H1 (cell line): ENCODE measurements around the gene NHS. TPM values are rescaled to one million over a fixed set of nuclear protein-coding genes. Genes with fewer than 3 reads are reported as not detected.

Source experiments
- CTCF ChIA-PET: fragments of 300-600 bp; sonication (Branson Sonifier 250); formaldehyde crosslinking; loops from one replicate; lab custom pipeline; 2021; ENCODE audit not compliant: partially characterized antibody; lab: Charles Lee
- POLR2A ChIA-PET: fragments of 300-600 bp; sonication (Branson Sonifier 250); formaldehyde crosslinking; loops from one replicate; lab custom pipeline; 2021; ENCODE audit warnings: inconsistent platforms; ENCODE audit not compliant: partially characterized antibody; lab: Charles Lee
- DNase-seq, 2 experiments: peaks; one replicate each; pipeline versions ENCODE4 v3.0.0 to v3.0.0-alpha.2; 2010 to 2022; ENCODE audit warnings: low spot score in 2 of 2, low read depth in 1 of 2, mixed read lengths in 1 of 2
- FAIRE-seq: peaks from 2 replicates; lab custom pipeline; 2011; peaks lifted over from hg19 to GRCh38; lab: Jason Lieb, UNC
- H2AFZ ChIP-seq: 2 replicates; pipeline ENCODE4 v1.8.1; 2012; ENCODE audit warnings: low read length, inconsistent platforms
- H2AK5ac ChIP-seq: 2 replicates; pipeline ENCODE4 v1.6.1; 2013; ENCODE audit warnings: low read depth, low read length
- H2BK120ac ChIP-seq: replicated peaks from 2 replicates; pipeline ENCODE3; 2013; ENCODE audit warnings: low read depth, low read length, inconsistent platforms
- H2BK12ac ChIP-seq: 2 replicates; pipeline ENCODE4 v1.6.1; 2013; ENCODE audit warnings: low read depth, low read length
- H2BK15ac ChIP-seq: 2 replicates; pipeline ENCODE4 v1.6.1; 2013; ENCODE audit warnings: low read length
- H2BK20ac ChIP-seq: 2 replicates; pipeline ENCODE4 v1.6.1; 2013; ENCODE audit warnings: low read length
- H2BK5ac ChIP-seq: 2 replicates; pipeline ENCODE4 v1.6.1; 2013; ENCODE audit warnings: low read depth, low read length
- H3K14ac ChIP-seq: 2 replicates; pipeline ENCODE4 v1.6.1; 2013; ENCODE audit warnings: inconsistent platforms; ENCODE audit not compliant: insufficient read length
- H3K18ac ChIP-seq: 2 replicates; pipeline ENCODE4 v1.6.1; 2013; ENCODE audit warnings: low read length; ENCODE audit errors: extremely low read depth
- H3K23ac ChIP-seq: 2 replicates; pipeline ENCODE4 v1.6.1; 2013; ENCODE audit warnings: inconsistent platforms; ENCODE audit not compliant: insufficient read length
- H3K23me2 ChIP-seq: 2 replicates; pipeline ENCODE4 v1.6.1; 2013; ENCODE audit warnings: low read depth, low read length
- H3K27ac ChIP-seq: 2 replicates; pipeline ENCODE4 v1.6.1; 2011; ENCODE audit warnings: low read depth, low read length, inconsistent platforms
- H3K27me3 ChIP-seq, 4 experiments: replicated peaks in 1 of 4; 1 replicate in 1 of 4; 2 replicates in 3 of 4; pipeline versions ENCODE4 v1.6.1 to v1.8.1; 2011 to 2013; ENCODE audit warnings: low read length in 3 of 4, mild to moderate bottlenecking in 3 of 4, inconsistent platforms in 2 of 4, mixed read lengths in 2 of 4, moderate library complexity in 1 of 4; ENCODE audit not compliant: control insufficient read depth in 3 of 4, insufficient read depth in 3 of 4; ENCODE audit errors: extremely low read depth in 1 of 4
- H3K36me3 ChIP-seq, 4 experiments: 2 replicates each; pipeline versions ENCODE4 v1.6.1 to v1.8.1; 2011 to 2013; ENCODE audit warnings: mild to moderate bottlenecking in 4 of 4, low read length in 3 of 4, moderate library complexity in 2 of 4, control low read depth in 1 of 4, inconsistent platforms in 1 of 4; ENCODE audit not compliant: insufficient read depth in 4 of 4, control insufficient read depth in 2 of 4
- H3K4ac ChIP-seq: replicated peaks from 2 replicates; pipeline ENCODE3; 2013; ENCODE audit warnings: low read length, low read depth, mixed read lengths, inconsistent platforms; ENCODE audit not compliant: insufficient read length
- H3K4me1 ChIP-seq, 4 experiments: replicated peaks in 1 of 4; 1 replicate in 1 of 4; 2 replicates in 3 of 4; pipeline versions ENCODE4 v1.6.1 to v1.8.1; 2011 to 2013; ENCODE audit warnings: low read length in 3 of 4, inconsistent platforms in 2 of 4, mixed read lengths in 1 of 4; ENCODE audit not compliant: insufficient read depth in 4 of 4, control insufficient read depth in 3 of 4
- H3K4me2 ChIP-seq, 2 experiments: 2 replicates each; pipeline versions ENCODE4 v1.6.1 to v1.8.1; 2011 to 2013; ENCODE audit warnings: low read depth in 2 of 2, low read length in 2 of 2, control low read depth in 1 of 2, inconsistent platforms in 1 of 2, mild to moderate bottlenecking in 1 of 2; ENCODE audit not compliant: insufficient read depth in 1 of 2
- H3K4me3 ChIP-seq, 4 experiments: fragments of 200-600, 300-600 bp in 1 of 4; sonication (generic), shearing (Covaris generic), sonication (Bioruptor Twin) in 1 of 4; 2 replicates each; pipeline versions ENCODE4 v1.5.1 to v1.8.1; 2011 to 2016; ENCODE audit warnings: low read length in 4 of 4, low read depth in 3 of 4, control low read depth in 2 of 4, inconsistent platforms in 2 of 4, mild to moderate bottlenecking in 2 of 4, mixed read lengths in 1 of 4, moderate library complexity in 1 of 4; ENCODE audit not compliant: insufficient read depth in 2 of 4; ENCODE audit errors: extremely low read depth in 1 of 4
- H3K56ac ChIP-seq: replicated peaks from 2 replicates; pipeline ENCODE3; 2013; ENCODE audit warnings: low read depth, mild to moderate bottlenecking, mixed read lengths, low read length, inconsistent platforms; ENCODE audit not compliant: insufficient read length
- H3K79me1 ChIP-seq: 2 replicates; pipeline ENCODE4 v1.6.1; 2013; ENCODE audit warnings: low read depth, low read length, control low read depth
- H3K79me2 ChIP-seq, 2 experiments: 2 replicates each; pipeline versions ENCODE4 v1.6.1 to v1.8.1; 2012 to 2013; ENCODE audit warnings: low read length in 2 of 2, mild to moderate bottlenecking in 2 of 2, inconsistent platforms in 1 of 2; ENCODE audit not compliant: insufficient read depth in 2 of 2, control insufficient read depth in 1 of 2
- H3K9ac ChIP-seq, 4 experiments: replicated peaks in 1 of 4; 1 replicate in 1 of 4; 2 replicates in 3 of 4; pipeline versions ENCODE4 v1.6.1 to v1.8.1; 2011 to 2013; ENCODE audit warnings: low read depth in 3 of 4, low read length in 3 of 4, control low read depth in 2 of 4, mild to moderate bottlenecking in 2 of 4, moderate library complexity in 2 of 4, inconsistent platforms in 1 of 4; ENCODE audit errors: extremely low read depth in 1 of 4
- H3K9me3 ChIP-seq, 2 experiments: 2 replicates each; pipeline versions ENCODE4 v1.6.1 to v1.8.1; 2012 to 2013; ENCODE audit warnings: mild to moderate bottlenecking in 2 of 2, moderate library complexity in 2 of 2, control low read depth in 1 of 2, inconsistent platforms in 1 of 2, low read depth in 1 of 2, low read length in 1 of 2, mixed read lengths in 1 of 2; ENCODE audit not compliant: insufficient read depth in 2 of 2
- H4K20me1 ChIP-seq, 2 experiments: replicated peaks in 1 of 2; 2 replicates each; pipeline versions ENCODE3 to v1.8.1; 2011 to 2013; ENCODE audit warnings: inconsistent platforms in 2 of 2, low read length in 2 of 2, mild to moderate bottlenecking in 1 of 2; ENCODE audit not compliant: insufficient read depth in 2 of 2, control insufficient read depth in 1 of 2
- H4K5ac ChIP-seq: 2 replicates; pipeline ENCODE4 v1.6.1; 2013; ENCODE audit warnings: low read length, low read depth, mixed read lengths, inconsistent platforms; ENCODE audit not compliant: insufficient read length
- H4K8ac ChIP-seq: 2 replicates; pipeline ENCODE4 v1.8.0; 2013; ENCODE audit warnings: mild to moderate bottlenecking, moderate library complexity, low read length, inconsistent platforms; ENCODE audit not compliant: insufficient read depth; ENCODE audit errors: extremely low read depth
- H4K91ac ChIP-seq: replicated peaks from 2 replicates; pipeline ENCODE3; 2013; ENCODE audit warnings: low read length, mixed read lengths, inconsistent platforms; ENCODE audit not compliant: insufficient read length
- CTBP2 ChIP-seq: IDR thresholded peaks from 2 replicates; pipeline ENCODE4 v1.7.0; 2011; ENCODE audit warnings: borderline replicate concordance, mild to moderate bottlenecking, moderate library complexity, mixed read lengths, low read length; ENCODE audit not compliant: insufficient read depth, insufficient read length
- WGBS, 2 experiments: shearing (Covaris generic) in 1 of 2; methylation state at CpG; one replicate each; pipeline versions ENCODE4 v1.1.6 to v1.1.7; 2013 to 2015; ENCODE audit warnings: low lambda C conversion rate in 2 of 2, mixed read lengths in 2 of 2, inconsistent platforms in 1 of 2, low coverage in 1 of 2, missing lambda C conversion rate in 1 of 2; ENCODE audit not compliant: insufficient replicate concordance in 2 of 2, insufficient coverage in 1 of 2, insufficient read length in 1 of 2; ENCODE audit errors: extremely low coverage in 1 of 2, missing lambda C conversion rate in 1 of 2; 5-methylcytosine and 5-hydroxymethylcytosine counted together
- polyA plus RNA-seq, 7 experiments: library from polyadenylated mRNA; depleted of rRNA in 3 of 7; stranded (reverse) in 5 of 7; unstranded in 2 of 7; fragments of >200 nt in 5 of 7; fragments of 200-250 nt in 2 of 7; gene quantifications; 1 replicate in 5 of 7; 2 replicates in 1 of 7; 4 replicates in 1 of 7; pipeline versions ENCODE4 v1.2.1 to v1.2.3, GENCODE V29; 2011 to 2013; ENCODE audit warnings: missing spikeins in 2 of 7, mixed read lengths in 2 of 7
- total RNA-seq: library from RNA; stranded (reverse); fragmentation: NEBNext Ultra II Directional; extraction: Animal tissue kit (Norgen Biotek cat#: 25700); gene quantifications from 2 replicates; pipeline ENCODE4 v1.2.1, GENCODE V29; 2021

NHS gene
- total and polyA plus RNA-seq, 2 of the 8 experiments (the other 6 are each of a cell fraction or from before 2014, with no cell fraction given): 2.2 to 6.7 TPM

DNA sequence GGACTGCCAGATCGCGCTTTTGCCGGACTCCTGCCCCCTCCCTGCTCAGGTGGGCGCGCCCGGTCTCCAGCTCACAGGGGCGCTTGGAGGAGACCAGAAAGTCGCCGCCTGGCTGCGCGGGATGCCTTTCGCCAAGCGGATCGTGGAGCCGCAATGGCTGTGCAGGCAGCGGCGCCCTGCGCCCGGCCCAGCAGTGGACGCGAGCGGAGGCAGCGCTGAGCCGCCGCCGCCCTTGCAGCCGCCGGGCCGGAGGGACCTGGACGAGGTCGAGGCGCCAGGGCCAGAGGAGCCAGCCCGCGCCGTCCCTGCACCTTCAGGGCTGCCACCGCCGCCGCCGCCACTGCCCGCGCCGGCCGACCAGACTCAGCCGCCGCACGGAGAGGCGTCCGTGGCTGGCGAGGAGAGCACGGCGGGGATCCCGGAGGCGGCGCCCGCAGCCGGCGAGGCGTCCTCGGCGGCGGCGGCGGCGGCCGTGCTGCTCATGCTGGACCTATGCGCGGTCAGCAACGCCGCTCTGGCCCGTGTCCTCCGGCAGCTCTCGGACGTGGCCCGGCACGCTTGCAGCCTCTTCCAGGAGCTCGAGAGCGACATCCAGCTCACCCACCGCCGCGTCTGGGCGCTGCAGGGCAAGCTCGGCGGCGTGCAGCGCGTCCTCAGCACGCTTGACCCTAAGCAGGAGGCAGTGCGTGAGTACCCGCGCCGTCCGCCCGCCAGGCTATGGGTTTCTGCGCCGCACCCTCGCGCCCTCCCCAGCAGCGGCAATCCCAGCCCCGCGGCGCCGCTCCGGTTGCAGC lies 834 bp downstream of the NHS start:
- H3K79me2 ChIP-seq: peaks cover 0 to 2% of the 10 kb centered on the region in 2 experiments; a peak in 1 of 4 replicates
- DNase-seq: peak in 1 of 2 experiments; percentile 53
- H2BK5ac ChIP-seq: no peak overlapping the region
- ChIA-PET CTCF (interaction anchor here (0.9 to 1.2 kb wide), 3 partner anchors 136 to 156 kb away, joined by 3 read pairs; no protein-coding TSS in a partner anchor), POLR2A (interaction anchor here (0.5 kb wide), 1 partner anchor 221 kb away, joined by 3 read pairs; no protein-coding TSS in a partner anchor)
- peak overlapping the region; percentile 75 to 80 for H3K4me2 ChIP-seq
- no peaks in the 10 kb centered on the region for H3K9me3 ChIP-seq
- no peak overlapping the region for H3K23ac ChIP-seq
- no peak overlapping the region for H3K56ac ChIP-seq
- H2BK15ac ChIP-seq: no peak overlapping the region
- no peak overlapping the region for H2AFZ ChIP-seq
- H3K9ac ChIP-seq: peak overlapping the region in 2 of 4 experiments; percentile 3 to 38; a peak in 1 of 7 replicates
- peak overlapping the region; percentile 68; the same call in 1 of the 2 replicates for H4K8ac ChIP-seq
- no peak for FAIRE-seq
- no peak overlapping the region for H2BK12ac ChIP-seq
- H2BK20ac ChIP-seq: no peak overlapping the region
- H4K91ac ChIP-seq: no peak overlapping the region
- peaks cover 7 to 21% (median 19%) of the 10 kb centered on the region in 4 experiments; a peak in 6 of 7 replicates for H3K27me3 ChIP-seq
- no peak overlapping the region for H2BK120ac ChIP-seq
- H3K79me1 ChIP-seq: no peaks in the 10 kb centered on the region
- H3K4me1 ChIP-seq: peaks cover 0 to 3% (median 0%) of the 10 kb centered on the region in 4 experiments; a peak in 5 of 7 replicates
- no peak overlapping the region for H3K18ac ChIP-seq
- H3K36me3 ChIP-seq: no peaks in the 10 kb centered on the region
- no peak overlapping the region for H3K27ac ChIP-seq
- H4K20me1 ChIP-seq: peaks cover 0 to 2% of the 10 kb centered on the region in 2 experiments
- H4K5ac ChIP-seq: no peak overlapping the region
- peaks cover 18% of the 10 kb centered on the region; the same call in 1 of the 2 replicates for H3K23me2 ChIP-seq
- H3K4me3 ChIP-seq: peak overlapping the region; percentile 45 to 70 (median 54)
- H3K14ac ChIP-seq: no peak overlapping the region
- H3K4ac ChIP-seq: no peak overlapping the region
- 1% methylated on average over 29 of the region's 103 CpGs; no CpG with 5 or more reads in 1 of the 2 experiments for WGBS, 2 experiments
- H2AK5ac ChIP-seq: no peak overlapping the region
- TF ChIP-seq CTBP2: no peak
